GM12878 (cell line): ENCODE results near the gene UNCX.

Source experiments
- KDM1A ChIP-seq: fragments of 200-600 bp; sonication (generic); IDR thresholded peaks from 2 replicates; pipeline ENCODE4 v1.6.1; 2016; ENCODE audit warnings: borderline replicate concordance
- POLR2AphosphoS5 ChIP-seq: IDR thresholded peaks from 2 replicates; pipeline ENCODE4 v1.6.1; 2011; ENCODE audit warnings: mild to moderate bottlenecking, low read length, inconsistent platforms
- RFX5 ChIP-seq: IDR thresholded peaks from 2 replicates; pipeline ENCODE4 v1.6.1; 2011; ENCODE audit warnings: low read depth, low read length, improper control_type of control experiment
- SUZ12 ChIP-seq: fragments of 200-600 bp; sonication (generic); IDR thresholded peaks from one replicate; pipeline ENCODE4 v1.6.1; 2018; ENCODE audit warnings: antibody characterized with exemption, mild to moderate bottlenecking; ENCODE audit not compliant: unreplicated experiment
- TF ChIP-seq, protein P1 (sequence below), 3 experiments: IDR thresholded peaks in 2 of 3; conservative IDR thresholded peaks in 1 of 3; 2 replicates each; pipeline ENCODE4 v1.5.1; 2011; ENCODE audit warnings: low read depth in 3 of 3, low read length in 3 of 3, mild to moderate bottlenecking in 3 of 3, control low read depth in 2 of 3, moderate library complexity in 2 of 3, inconsistent platforms in 1 of 3, mixed read lengths in 1 of 3; ENCODE audit not compliant: control insufficient read depth in 2 of 3, insufficient read depth in 1 of 3; ENCODE audit errors: extremely low read depth in 1 of 3
- TF ChIP-seq, protein P2 (sequence below): IDR thresholded peaks from 2 replicates; pipeline ENCODE4 v1.6.1; 2012; ENCODE audit warnings: low read length, inconsistent platforms
- TF ChIP-seq, protein P3 (sequence below): fragments of 450-650 bp; conservative IDR thresholded peaks from 2 replicates; pipeline ENCODE4 v1.6.1; 2017; ENCODE audit warnings: mild to moderate bottlenecking, moderate library complexity

DNA sequence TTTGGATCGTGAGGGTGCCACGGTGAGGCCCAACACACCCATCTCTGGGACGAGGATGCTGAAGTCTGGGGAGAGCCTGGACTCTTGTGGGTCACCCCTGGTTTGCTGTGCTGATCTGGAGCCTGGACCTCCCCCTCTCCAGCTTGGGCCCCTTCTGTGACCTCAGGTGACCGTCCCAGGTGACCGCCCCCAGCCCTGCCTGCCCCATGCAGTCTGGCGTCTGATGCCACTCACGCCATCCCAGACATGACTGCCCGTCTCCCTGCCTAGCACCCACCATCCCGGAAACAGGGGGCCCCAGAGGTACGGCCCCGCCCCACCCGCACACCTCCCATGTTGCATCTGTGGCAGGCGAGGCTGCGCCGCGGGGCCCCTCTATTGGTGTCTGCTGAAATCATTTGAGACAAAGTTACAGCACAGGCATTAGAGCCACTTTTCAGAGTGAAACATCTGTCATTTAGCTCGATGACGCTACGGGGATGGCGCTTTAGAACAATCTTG is 21.1 kb downstream of the UNCX start:
- TF ChIP-seq SUZ12, result no peak
- TF ChIP-seq, protein P1, sequence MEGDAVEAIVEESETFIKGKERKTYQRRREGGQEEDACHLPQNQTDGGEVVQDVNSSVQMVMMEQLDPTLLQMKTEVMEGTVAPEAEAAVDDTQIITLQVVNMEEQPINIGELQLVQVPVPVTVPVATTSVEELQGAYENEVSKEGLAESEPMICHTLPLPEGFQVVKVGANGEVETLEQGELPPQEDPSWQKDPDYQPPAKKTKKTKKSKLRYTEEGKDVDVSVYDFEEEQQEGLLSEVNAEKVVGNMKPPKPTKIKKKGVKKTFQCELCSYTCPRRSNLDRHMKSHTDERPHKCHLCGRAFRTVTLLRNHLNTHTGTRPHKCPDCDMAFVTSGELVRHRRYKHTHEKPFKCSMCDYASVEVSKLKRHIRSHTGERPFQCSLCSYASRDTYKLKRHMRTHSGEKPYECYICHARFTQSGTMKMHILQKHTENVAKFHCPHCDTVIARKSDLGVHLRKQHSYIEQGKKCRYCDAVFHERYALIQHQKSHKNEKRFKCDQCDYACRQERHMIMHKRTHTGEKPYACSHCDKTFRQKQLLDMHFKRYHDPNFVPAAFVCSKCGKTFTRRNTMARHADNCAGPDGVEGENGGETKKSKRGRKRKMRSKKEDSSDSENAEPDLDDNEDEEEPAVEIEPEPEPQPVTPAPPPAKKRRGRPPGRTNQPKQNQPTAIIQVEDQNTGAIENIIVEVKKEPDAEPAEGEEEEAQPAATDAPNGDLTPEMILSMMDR (IDR thresholded peaks at IDR 0.05 in 2 of 3, conservative IDR thresholded peaks at IDR 0.05 in 1 of 3; ENCODE audit: control insufficient read depth in 2 of 3, extremely low read depth in 1 of 3, insufficient read depth in 1 of 3, low read depth in 3 of 3, low read length in 3 of 3), result no peak
- no peak for TF ChIP-seq KDM1A
- TF ChIP-seq, protein P2, sequence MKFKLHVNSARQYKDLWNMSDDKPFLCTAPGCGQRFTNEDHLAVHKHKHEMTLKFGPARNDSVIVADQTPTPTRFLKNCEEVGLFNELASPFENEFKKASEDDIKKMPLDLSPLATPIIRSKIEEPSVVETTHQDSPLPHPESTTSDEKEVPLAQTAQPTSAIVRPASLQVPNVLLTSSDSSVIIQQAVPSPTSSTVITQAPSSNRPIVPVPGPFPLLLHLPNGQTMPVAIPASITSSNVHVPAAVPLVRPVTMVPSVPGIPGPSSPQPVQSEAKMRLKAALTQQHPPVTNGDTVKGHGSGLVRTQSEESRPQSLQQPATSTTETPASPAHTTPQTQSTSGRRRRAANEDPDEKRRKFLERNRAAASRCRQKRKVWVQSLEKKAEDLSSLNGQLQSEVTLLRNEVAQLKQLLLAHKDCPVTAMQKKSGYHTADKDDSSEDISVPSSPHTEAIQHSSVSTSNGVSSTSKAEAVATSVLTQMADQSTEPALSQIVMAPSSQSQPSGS, result no peak
- TF ChIP-seq POLR2AphosphoS5, result no peak
- no peak for TF ChIP-seq RFX5
- TF ChIP-seq, protein P3, sequence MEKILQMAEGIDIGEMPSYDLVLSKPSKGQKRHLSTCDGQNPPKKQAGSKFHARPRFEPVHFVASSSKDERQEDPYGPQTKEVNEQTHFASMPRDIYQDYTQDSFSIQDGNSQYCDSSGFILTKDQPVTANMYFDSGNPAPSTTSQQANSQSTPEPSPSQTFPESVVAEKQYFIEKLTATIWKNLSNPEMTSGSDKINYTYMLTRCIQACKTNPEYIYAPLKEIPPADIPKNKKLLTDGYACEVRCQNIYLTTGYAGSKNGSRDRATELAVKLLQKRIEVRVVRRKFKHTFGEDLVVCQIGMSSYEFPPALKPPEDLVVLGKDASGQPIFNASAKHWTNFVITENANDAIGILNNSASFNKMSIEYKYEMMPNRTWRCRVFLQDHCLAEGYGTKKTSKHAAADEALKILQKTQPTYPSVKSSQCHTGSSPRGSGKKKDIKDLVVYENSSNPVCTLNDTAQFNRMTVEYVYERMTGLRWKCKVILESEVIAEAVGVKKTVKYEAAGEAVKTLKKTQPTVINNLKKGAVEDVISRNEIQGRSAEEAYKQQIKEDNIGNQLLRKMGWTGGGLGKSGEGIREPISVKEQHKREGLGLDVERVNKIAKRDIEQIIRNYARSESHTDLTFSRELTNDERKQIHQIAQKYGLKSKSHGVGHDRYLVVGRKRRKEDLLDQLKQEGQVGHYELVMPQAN, result no peak
